HG03457 (cell line): Measurements from ENCODE around the gene CCNQ.

Source experiments
- ATAC-seq: cut with Tn5 transposase; IDR thresholded peaks from one replicate; pipeline ENCODE4 v1.9.1; 2021; ENCODE audit warnings: moderate number of reproducible peaks; ENCODE audit not compliant: unreplicated experiment

The CCNQ gene

GRCh38 chrX:153637121-153638040 is 38.4 kb upstream of the CCNQ start:
- ATAC-seq = no peak

DNA sequence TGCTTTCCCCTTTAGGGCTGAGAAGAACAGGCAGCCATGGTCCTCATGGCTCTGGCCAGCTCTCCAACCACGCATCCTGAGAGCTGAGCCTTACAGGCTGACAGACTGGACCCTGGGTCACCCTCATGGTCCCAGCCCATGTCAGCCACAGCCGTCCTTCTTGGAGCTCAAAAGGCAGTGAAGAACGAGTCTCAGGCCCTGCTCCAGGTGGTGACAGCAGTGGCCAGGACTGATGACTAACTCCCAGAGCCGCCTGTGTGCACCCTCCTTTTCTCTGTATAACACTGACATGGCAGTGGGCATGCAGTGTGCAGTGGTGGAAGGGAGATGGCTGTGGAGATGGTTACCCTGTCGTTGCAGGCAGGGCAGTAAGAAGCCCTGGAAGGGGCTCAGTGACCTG is 37.8 kb upstream of the CCNQ start:
- ATAC-seq = no peak

DNA sequence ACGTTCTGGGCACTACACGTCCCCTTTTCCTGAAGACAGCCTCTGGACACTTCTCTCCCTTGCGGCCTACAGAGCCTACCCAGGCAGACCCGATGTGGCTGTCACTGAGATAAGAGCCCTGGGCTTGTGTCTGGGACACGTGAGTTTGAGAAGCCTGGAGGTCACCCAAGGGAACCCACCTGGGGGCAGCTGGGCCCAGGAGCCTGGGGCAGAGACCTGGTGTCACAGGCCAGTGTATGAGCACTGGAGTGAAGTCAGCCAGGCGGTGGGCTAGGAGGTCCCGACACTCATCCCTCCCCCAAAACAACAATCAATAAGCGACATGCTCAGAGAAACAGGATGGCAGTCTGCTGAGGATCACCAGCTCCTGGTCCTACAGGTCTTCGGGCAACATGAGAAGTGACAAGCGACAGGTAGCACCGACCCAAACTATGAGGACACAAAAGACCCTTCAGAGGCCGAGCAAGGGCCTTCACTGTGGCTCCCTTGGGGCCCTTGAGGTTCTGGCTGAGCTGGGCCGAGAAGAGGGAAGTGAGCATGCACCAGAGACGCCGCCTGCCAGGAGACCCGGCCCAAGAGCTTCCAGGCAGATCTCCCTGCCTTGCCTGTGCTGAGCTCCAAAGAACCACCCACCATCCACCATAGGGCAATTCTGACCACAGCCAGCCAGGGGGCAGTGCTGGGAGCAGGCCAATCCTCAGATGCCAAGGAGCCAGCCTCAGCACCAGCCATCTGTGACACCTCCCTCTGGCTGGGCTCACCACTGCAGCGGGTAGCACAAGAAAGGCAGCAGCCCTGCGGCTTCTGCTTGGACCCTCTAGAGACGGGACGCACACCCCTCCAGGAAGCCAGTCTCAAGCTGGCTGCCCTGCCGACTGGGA is 37.1 kb upstream of the CCNQ start:
- ATAC-seq = no peak

GRCh38 chrX:153635388-153635787 is 36.4 kb upstream of the CCNQ start:
- ATAC-seq = no peak

DNA sequence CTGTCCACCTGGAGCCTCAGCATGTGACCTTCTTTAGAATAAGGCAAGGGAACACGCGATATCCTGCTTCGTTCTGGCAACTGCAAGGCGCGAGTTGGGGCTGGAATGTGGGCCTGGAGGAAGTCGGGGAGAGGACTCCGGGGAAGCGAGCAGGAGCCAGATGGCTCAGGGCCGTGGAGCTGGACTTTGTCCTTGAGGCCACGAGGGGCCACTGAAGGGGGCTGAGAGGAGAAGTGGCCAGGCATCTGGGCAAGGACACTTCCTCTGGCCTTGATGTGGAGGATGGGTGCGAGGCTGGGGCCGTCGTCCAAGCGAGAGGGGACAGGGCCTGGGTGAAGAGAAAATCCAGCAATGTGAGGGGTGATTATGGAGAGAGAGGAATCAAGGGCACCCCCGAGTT is 35.9 kb upstream of the CCNQ start:
- ATAC-seq = no peak

DNA sequence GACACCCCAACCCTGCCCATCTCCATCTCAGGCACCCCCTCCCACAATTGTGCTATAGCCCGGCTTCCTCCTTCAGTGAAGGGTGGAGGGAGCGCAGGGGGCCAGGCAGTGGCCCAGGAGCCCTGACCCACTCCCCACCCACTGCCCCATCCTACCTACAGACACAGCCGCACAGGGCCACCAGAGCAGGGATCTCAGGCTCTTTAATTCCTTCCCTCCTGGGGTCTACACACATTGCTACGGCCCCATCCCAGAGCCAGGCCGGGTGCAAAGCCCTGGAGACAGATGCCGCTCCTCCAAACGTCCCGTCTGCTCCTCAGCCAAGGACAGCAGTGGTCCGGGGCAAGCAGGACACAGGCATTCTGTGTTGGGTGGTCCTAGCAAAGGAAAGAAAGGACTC is 35.3 kb upstream of the CCNQ start:
- no peak for ATAC-seq

DNA sequence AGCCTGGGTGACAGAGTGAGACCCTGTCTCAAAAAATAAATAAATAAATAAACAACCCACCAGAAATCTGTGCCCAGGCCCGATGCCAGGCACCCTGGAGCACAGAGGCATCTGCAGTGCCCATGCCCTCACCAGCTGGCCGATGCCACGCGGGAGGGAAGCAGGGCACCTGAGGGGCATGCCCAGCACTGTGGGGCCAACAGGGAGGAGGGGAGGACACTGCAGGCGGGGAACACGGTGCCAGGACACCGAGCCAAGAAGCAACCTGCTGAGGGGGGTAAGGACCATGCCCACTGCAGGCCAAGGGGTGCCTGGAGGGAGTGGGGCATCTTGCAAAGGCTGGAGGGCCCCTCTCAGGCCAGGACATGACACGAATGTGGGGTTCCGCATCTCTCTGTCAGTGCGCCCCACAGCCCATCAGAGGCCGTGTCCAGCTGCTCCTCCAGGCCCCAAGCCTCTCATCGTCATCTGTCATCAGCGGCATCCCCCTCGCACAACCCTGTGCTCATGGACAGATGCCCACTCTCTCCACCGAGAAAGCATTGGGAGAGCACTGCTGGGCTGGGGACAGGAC is 34.8 kb upstream of the CCNQ start:
- ATAC-seq = no peak

DNA sequence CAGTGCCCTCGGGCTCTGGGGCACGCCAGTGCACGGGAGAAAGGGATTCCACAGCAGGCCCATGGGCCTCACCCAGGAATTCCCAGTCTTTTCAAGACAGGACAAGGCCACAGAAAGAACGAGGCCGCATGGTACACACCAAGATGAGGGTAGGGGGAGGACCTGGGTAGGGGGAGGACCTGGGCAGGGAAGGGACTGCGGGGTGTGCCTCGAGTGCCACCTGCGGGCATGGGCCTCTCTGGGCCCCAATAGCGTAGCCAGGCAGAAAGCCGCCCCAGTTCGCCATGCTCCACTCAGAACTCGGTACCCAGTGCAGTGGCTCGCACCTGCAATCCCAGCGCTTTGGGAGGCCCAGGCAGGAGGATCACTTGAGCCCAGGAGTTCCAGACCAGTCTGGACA is 34.1 kb upstream of the CCNQ start:
- no peak for ATAC-seq

DNA sequence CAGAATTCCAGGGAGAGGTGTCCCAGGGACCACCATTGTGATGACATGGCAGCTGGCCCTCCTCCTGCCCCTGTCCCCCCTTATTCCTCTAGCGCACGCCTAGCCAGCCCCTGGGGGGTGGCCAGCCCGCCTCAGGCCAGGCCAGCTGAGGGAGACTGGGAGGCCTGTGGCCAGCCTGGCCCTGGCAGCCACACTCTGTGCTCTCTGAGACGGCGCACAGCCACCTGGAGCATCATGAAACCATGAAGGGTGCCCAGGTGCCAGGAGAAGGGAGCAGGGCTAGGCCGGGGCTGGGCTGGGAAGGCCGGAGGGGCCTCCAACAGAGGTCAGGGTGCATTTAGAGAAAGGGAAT is 33.6 kb upstream of the CCNQ start:
- ATAC-seq = no peak

DNA sequence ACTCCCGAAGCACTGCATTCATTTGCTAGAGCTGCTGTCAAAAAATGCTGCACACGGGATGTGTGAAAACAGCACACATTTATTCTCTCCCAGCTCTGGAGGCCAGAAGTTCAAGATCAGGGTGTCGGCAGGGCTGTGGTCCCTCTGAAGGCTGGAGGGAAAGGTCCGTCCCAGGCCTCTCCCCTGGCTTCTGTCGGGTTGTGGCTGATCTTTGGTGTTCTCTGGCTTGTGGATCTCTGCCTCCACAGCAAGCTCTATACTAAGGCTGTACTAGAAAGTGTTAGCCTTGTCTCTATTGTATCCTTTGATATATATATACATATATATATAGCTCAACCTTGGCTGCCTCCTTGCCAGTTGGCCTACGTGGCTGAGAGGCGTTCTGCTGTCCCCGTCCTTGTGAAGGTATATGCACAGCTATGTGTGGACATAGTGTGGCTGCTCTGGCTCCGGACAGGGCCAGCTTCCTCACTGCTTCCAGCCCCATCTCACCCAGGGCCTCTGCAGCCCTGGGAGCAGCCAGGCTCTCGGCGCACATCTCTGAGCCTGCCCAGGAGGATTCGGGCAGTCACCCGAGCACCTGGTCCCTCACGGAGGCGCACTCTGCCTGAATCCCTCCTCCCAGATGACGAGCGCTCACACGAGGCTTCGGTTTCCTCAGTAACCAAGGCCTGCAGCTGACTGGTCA is 33.1 kb upstream of the CCNQ start:
- ATAC-seq = no peak

DNA sequence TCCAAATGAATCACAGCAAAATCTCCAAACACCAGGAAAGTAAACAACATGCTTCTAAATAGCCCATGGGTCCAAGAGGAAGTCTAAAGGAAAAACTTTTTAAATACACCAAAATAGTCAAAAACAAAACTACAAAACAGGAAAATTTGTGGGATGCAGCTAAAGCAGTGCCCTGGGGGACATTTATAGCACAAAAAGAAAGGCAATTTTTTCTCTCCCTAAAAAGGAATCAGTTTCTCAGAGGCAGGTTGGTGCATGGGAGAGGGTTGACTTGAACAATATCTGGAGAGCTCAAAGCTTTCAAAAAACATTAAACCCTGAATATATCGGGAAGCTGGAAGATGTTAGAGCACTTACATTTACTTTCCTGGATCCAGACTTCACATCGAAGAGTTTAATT is 32.4 kb upstream of the CCNQ start:
- no peak for ATAC-seq

GRCh38 chrX:153628665-153629064 is 29.7 kb upstream of the CCNQ start:
- no peak for ATAC-seq

- ATAC-seq = no peak
Measured at GRCh38 chrX:153628129-153628528, 29.2 kb upstream of the CCNQ start.

GRCh38 chrX:153627675-153628111 is 28.8 kb upstream of the CCNQ start:
- ATAC-seq = no peak

DNA sequence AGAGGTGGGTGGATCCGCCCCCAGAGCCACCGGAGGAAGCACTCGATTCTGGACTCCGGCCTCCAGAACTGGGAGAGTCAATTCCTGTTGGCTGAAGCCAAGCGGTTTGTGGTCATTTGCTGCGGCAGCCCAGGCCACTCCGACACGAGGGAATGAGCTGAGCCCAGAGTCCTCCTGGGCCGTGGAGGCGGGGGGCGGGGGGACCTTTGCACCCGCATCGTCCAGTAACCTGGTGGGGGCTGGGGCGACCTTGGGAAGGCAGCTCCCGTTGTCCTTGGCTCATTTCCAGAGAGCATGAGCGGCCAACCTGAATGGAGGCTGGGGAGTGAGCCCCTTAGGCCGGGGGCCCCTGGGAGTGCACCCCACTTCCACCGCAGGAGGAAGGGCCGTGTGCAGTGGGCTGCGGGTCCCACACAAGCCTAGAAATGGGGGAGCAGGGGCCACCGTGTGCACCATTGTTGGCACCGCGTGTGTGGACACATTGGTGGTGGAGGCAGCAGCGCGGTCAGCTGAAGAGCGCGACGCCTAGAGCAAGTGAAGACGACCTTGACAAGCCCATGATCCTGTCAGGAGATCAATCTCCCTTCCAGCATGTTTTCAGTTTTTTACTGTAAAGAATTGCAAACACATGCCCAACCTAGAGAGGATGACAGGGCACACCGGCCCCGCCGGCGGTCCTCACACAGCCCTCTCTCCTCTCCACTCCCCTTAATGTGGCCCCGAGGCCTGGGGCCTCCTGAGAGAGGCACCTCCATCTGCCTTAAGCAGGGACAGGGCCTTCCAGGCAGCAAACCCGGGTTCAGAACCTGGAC is 28.1 kb upstream of the CCNQ start:
- ATAC-seq = no peak

GRCh38 chrX:153626025-153626633 is 27.2 kb upstream of the CCNQ start:
- no peak for ATAC-seq

GRCh38 chrX:153625271-153626024 is 26.5 kb upstream of the CCNQ start:
- no peak for ATAC-seq

DNA sequence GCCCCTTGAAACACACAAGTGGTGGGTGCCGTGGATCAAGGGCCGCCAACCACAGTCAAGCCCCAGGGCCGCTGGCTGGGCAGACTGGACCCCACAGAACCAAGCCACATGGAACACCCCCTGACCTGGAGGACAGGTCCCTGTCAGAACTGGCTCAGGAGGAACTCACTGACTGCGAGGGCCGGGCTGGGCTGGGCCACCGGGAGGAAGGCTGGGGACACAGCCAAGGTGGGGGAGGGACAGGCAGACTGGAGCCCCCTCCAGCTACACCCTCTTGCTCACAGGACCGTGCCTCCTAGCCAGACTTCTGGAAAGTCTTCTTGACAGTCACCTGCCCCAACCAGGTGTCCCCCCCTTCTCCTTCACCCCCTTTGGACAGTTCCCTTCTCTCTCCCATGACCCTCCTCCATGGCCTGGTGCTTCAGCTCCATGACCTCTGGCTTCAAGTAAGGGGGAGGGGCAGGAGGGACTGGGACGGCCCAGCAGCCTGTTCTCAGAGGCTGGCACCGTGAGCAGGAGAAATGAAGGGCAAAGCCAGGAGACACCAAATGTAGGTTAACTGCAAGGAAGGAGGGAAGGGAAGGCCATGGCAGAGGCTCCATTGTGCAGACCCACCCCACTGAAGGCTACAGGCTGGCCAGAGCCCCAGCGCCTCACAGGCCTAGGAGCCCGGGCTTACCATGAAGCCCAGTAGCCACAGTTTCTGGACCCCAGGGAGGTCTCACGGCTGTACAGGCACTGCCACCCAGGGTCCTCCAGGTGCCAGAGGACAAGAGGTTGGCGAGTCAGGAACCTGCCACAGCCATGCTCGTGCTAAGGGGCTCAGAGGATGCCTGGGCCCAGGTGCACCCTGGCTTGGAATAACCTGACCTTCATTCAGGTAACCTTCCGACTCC is 25.5 kb upstream of the CCNQ start:
- no peak for ATAC-seq
